ENCODE results near the gene CST8. TPM values are rescaled to one million over a fixed set of nuclear protein-coding genes. Genes with fewer than 3 reads are reported as not detected.
A peak's percentile ranks its signal among the peaks of the same experiment; 100 is the strongest.

Gene CST8
- total RNA-seq, 1 donor from 2014 or later = not detected

DNA sequence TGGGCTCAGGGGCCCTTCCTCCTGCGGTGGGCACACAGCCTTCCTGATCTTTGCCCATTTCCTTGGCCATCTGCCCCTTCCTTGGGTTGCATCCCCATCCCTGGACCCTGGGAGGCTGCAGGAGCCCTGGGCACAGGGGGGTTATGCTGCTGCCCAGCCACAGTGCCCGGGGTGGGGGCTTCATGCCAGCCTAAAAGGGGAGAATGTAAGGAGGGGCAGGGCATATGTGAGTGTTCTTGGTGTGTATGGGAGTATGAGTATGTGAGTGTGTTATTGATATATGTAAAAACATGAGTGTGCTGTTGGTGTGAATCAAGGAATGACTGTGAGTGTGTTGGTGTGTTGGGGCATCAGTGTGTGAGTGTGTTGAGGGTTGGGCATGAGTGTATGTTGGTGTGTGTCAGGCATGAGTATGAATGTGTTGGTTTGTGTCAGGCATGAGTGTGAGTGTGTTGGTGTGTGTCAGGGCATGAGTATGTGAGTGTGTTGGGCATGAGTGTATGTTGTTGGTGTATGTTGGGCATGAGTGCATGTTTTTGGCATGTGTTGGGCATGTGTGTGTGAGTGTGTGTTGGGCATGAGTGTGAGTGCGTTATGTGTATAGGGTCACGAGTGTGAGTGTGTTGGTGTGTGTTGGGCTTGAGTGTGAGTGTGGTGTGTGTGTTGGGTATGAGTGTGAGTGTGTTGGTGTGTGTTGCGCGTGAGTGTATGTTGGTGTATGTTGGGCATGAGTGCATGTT, 14.7 kb upstream of the CST8 start:
- DNase-seq (ENCODE audit: low read depth) = no peak

DNA sequence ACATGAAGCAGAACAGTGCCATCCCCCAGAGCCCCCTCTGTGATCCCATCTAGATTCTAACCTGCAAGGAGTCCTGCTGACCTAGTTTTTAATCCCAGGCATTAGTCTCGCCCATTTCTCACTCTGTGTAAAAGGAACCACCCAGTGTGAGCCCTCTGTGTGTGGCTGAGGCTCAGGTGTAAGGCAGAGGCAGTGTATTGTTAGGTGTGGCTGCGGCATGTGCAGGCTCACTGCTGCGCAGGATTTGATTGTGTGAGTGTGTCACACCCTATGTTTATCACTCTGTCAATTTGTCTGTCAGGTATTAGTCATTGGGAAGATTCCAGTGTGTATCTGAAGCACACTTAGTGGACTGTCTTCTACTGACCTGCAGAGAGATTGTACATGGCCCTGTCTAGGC, 13.7 kb upstream of the CST8 start:
- DNase-seq (ENCODE audit: low read depth) = no peak

DNA sequence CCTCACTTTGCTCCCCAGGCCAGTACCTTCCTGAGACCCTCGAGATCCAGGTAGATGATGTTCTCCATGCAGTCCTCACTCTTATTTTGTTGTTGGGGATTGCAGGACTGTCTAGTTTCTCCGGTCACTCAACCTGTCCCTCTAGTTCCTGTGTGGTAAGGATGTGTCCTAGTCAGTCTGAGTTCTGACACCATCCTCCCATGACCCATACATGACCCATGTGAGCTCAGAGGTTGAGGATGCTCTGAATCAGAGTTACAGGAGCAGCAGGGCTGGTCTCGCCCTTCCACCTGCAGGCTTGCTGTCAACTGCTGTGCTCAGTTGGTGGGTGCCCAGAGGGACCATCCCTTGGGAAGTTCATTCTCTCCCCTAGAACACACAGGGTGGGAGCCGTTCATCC, 11.9 kb upstream of the CST8 start:
- no peak for DNase-seq (ENCODE audit: low read depth)

DNA sequence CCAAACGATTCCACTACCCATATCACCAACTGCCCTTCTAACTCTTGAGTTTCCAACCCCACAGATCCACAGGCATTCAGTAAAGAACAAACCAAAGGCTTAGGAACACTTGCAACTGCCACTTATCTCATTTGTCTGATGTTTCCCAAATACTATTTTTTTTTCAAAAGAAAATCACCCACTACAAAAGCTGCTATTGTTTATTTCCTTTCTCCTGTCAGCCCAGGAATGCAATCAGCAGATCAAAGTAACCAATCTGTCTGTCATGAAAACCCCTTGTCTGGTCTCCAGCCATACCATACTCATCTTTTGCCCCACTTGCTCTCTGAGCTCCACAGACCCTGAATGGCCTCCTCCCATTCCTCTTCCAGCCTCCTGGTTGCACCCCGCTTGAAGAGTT, 8.8 kb upstream of the CST8 start:
- DNase-seq (ENCODE audit: low read depth) = no peak

DNA sequence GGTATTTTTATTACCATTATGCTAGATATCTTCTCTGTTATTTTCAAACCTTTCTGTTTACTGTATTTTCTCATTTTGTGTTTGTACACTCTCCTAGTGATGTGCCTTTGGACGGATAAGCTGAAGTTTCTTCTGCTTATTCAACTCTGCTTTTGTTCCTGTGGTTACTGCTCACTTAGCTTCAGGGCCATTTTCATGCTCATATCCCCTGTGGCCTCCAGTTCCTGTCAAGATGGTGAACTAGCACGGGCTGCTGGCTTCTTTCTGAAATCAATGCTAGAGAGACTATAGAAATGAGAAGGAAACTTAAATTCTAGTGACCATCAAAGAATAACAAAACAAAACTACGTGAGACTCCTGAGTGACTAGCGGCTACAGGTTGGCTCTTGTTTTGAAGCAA, 6.8 kb upstream of the CST8 start:
- DNase-seq (ENCODE audit: low read depth) = no peak

DNA sequence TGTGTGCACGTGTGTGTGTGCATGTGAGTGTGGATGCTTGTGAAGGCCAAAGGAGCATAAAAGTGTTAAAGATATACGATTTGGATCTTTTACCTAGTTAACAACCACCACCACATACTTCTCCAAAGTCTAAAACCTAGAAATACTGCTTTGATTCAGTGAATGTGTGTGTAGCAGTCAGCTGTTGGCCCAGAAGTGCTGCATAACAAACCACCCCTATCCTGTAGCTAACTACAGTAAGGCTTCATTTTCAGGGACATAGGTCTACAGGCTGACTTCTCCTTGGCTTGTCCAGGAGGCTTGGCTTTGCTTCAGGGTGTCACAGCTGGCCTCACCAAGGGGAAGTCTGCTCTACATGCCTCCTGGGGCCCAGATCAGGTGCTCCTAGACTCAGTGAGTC, 2.4 kb upstream of the CST8 start:
- no peak for DNase-seq (ENCODE audit: low read depth)

DNA sequence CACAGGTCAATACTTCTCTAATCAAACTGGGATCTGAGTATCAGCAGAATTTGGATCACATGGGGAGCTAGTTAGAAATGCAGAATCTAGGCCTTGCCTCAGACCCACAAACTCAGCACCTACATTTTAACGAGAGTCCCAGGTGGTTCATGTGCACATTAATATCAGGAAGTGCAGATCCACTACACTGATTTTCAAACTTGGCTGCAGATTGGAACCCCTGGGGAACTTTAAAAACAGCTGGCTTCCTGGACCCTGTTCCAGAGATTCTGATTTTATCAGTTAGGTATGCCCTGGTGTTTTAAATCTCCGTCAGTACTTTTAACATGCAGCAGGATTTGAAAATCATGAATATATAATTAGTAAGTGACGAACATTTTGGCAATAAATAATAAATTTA, 1.9 kb upstream of the CST8 start:
- DNase-seq (ENCODE audit: low read depth) = no peak

DNA sequence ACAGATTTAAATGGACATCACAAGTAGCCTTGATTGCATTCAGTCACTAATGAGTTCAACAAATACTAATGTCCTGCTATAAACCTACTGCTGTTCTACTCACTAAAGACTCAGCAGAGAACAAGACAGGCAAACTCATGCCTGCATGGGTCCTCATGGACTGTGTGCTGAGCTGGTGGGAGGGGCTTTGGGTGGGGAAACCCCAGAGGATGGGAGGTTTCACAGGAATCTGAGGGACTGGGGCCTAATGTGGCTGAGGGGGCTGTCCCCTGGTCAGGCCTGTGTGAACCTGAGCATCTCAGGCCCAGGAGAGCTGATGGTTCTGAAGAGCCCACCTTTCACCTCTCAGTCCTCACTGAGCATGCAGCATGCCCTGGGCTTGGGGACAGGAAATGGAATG, 1.4 kb downstream of the CST8 start:
- DNase-seq (ENCODE audit: low read depth) = no peak

DNA sequence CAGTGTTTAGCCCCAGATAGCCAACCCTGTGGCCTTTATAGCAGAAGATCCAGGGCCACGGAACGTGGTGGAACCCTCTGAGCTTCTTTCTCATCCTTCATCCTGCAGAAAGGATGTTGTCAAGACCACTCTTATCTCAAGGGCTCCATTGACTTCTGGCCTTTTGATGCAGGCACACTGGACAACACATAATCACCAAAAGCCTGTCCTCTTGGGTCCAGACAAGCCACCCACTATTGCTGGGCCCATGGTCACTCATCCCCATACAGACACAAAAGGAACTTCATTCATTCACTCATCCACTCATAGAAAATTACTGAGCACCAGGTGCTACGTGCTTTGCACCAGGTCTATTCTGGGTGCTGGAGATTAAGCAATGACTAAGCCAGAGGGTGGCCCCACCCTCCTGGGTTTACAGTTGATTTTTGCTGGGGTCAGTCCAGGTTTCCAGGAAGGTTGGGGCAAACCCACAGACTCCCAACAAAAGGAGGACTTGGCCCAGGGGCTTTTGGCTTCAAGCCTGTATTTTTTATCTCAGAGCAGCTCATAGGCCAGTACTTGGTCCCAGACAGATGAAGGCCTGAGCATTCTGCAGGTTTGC, 2.4 kb downstream of the CST8 start:
- peak; percentile 53 for DNase-seq (ENCODE audit: low read depth)

DNA sequence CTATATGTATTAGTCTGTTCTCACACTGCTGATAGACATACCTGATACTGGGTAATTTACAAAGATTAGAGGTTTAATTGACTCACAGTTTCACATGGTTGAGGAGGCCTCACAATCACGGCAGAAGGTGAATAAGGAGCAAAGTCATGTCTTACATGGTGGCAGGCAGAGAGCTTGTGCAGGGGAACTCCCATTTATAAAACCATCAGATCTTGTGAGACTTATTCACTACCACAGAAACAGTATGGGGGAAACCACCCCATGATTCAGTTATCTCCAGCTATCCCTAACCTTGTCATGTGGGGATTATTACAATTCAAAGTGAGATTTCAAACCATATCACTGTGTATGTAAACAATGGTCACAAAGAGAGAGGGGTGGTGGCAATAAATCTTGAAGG, 6.6 kb downstream of the CST8 start:
- DNase-seq (ENCODE audit: low read depth) = no peak

DNA sequence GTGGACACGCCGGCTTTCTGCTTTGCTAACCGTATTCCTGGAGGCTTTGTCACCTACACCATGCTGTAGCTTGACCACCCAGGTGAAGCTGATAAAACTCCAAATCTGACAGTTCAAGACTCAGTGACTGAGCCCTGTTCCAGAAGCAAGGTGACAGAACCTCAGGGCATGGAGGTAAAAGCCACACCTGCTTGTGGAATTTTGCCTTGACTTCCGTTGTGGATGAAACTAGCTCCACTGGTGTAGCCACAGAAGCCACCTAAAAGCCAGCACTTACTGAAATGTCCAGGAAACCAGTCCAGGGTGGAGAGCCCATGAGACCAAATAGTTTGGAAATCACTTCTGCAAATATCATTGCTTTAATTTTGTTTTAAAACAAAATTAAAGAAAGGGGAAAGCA, 11.0 kb downstream of the CST8 start:
- no peak for DNase-seq (ENCODE audit: low read depth)

DNA sequence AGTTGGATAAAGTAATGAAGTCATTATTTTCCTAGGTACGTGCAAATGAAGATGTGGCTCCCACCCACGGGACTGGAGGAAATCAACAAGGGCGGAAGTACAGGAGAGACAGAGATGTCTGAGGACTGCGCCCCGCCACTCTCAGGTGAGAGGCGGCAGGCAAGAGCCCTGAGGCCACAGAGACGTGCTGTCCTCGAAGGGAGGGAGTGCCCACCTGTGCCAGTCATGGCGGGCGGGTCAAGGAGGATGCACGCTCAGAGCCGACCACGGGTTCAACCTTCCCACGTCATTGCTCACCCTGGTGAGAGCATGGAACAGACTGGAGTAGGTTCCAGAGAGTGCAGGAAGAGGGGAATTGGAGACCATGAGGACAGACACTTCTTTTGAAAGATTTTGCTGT, 12.7 kb downstream of the CST8 start:
- DNase-seq (ENCODE audit: low read depth) = no peak

DNA sequence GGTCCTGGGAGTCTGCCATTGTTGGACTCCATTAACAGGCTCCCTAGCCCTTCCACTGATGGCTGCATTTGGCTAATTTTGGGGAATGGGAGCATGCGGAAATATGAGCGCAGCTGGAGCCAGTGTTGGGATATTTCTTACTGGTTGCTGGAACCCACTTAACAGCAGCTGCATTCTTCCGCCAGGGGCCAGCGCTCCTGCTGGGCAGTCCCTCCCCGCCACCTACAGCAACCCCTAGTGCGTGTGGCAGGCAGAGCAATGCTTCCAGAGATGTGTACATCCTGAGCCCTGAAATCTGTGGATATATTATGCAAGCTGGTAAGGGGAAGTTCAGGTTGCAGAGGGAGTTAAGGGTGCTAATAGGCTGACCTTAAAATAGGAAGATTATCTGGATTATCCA, 16.4 kb downstream of the CST8 start:
- DNase-seq (ENCODE audit: low read depth) = no peak

DNA sequence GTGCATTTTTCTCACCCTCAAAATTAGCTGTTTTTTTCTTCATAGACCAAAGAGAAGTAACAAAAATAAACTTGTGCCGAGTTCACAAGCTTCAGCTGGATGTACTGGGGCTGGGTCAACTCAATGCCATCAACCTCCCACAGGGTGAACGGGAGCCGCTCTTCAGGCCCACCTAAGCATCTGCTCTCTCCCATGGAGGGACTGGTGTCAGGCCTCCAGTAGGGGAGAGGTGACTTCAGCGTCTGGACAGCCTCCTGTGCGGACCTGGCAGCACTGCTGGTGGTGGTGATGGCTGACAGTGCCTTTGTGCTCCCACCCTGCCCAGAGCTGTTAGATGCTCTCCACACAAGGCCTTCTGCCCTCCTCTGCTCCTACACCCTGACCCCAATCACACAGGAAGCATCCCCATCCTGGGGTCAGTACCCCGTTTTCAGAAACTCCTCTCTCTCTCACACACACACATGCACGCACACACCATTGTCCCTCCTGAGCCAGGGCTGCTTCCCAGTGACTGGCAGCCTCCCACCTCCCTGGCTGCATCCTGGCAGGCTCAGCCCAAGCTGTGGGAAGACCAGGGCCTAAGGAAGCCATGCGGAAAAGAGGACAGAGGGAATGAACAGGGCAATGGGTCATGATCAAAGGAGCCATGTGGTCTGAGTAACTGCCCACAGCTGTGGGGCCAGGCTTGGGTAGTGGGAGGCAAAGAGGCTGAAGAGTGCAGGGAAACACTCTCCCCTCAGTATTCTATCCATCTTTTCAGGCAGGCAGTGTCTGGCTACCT, 17.7 kb downstream of the CST8 start:
- DNase-seq (ENCODE audit: low read depth) = peak; percentile 71

DNA sequence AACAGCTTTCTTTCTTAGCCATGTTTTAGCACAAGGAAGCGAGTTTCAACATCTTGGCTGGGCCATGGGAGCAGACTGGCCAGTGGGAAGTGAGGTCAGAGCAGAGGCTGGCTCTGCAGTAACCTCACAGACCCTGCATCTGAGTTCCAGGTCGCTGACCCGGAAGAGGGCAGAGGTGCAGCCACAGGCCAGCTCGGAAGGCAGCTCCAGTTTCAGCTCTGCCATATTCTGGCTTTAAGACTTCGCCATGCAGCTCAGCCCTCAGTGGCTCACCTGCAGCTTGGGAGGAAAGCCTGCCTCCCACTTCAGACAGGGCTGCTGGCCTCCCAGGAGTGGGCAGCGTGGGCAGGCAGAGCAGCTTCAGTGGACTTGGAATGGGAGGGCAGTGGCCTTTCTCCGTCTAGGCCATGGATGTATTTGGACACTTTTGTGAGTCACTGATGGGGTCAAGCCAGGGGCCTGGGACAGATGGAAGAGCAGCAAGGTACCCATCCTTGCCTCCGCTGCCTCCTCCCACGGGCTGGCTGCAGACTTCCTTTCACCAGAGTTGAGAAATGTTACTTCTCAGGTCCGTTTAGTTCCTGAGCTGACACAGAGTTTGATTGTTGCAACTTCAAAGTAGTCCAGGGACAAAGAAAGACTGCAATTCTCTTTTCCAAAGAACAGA, 18.5 kb downstream of the CST8 start:
- DNase-seq (ENCODE audit: low read depth) = peak; percentile 72

DNA sequence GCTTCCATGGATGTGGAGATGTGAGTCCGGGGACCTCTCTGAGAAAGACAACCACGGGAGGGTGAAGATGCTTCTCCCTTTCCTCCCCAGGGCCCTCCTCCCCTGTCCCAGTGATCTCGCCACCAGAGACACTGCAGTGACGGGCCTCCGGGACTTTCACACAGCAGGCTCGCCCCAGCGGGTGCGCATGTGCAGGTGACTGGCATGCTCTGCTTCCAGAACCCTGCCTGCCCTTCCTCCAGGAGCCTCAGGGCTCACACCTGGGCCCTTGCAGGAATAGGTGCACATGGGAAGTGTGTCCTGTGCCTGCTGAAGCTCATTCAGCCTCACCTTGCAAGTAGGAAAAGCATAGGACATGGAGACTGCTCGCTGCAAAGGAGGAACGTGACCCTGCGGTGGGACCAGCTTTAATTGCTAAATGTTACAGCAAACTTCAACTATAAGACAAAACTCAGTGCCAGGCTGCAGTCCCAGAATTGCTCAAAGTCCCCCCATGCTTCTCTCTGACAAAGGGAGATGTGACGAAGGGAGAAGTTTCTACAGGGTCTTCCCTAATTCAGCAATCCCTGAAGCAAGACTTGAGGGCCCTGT, 19.2 kb downstream of the CST8 start:
- no peak for DNase-seq (ENCODE audit: low read depth)

DNA sequence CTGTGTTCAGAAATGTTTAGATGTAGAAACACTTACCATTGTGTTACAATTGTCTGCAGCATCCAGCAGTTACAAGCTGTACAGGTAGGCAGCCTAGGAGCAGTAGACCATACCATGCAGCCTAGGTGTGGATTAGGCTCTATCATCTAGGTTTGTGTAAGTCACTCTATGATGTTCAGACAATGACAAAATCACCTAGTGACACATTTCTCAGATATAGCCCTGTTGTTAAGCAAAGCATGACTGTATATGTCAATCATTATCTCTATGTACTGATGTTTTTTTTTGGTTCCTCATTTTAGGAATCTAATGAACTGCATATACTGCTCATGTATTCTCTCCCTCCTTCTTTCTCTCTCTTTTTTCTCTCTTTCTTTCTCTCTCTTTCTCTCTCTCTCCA, 22.2 kb downstream of the CST8 start:
- no peak for DNase-seq (ENCODE audit: low read depth)

DNA sequence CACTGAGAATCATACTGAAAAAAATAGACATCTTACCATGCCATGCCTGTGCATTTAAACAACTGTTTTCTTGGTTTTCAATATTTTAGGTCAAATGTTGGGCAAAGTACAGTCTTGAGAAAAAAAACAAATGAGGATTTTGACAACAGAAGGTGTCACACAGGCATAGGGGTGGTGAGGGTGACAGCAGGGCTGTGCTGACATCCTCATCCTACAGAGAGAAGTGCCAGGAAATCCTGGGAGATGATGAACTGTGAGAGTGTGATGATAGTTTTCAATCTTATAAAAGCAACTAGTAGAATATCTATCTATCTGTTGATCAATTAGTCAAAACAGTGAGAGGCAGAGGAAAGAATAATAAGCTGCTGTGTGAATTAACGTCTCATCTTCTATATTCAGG, 23.9 kb downstream of the CST8 start:
- no peak for DNase-seq (ENCODE audit: low read depth)

DNA sequence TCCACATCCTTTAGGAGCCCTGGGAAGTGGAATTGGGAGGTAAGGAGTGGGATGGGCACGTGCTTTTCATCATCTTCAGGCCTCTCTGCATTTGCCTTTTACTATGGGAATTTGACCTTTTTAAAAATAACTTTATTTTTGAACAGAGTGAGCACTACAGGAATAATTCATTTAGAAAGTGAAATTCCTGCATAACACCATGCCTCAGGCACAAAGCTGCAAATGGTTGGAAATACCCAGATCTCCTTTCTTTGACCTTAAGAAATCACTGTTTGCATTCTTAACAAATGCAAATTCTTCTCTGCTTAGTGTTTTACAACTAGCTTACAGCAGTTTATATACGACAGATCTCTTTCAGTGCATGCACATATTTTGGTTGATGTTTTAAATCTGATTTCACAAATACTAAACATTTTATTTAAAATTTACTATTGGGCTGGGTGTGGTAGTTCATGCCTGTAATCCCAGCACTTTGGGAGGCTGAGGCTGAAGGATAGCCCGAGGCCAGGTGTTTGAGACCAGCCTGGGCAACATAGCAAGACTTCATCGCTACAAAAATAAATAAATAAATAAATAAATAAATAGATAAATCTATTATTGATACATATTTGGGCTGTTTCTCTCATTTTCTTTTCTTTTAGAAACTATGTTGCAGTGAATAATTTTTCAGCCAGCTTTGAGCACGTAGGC, 24.5 kb downstream of the CST8 start:
- DNase-seq (ENCODE audit: low read depth) = peak; percentile 92

DNA sequence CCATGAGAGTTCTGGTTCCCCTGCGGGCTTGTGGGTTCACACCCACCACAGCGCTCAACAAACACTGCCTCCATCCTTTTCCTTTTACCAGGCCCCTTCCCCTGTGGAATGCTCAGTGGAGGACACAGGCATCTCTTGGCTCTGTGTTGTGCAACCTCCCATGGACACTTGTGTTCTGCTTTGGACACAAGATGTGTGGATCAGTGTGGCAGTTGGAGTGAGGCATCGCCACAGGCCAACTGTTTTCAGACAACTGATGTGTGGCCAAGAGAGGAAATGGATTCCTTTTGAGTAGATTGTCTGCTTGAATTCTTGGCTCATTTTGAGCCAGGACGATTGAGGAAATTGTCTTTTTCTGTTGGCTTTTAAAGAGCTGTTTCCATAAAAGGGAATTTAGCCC, 26.8 kb downstream of the CST8 start:
- DNase-seq (ENCODE audit: low read depth) = no peak

DNA sequence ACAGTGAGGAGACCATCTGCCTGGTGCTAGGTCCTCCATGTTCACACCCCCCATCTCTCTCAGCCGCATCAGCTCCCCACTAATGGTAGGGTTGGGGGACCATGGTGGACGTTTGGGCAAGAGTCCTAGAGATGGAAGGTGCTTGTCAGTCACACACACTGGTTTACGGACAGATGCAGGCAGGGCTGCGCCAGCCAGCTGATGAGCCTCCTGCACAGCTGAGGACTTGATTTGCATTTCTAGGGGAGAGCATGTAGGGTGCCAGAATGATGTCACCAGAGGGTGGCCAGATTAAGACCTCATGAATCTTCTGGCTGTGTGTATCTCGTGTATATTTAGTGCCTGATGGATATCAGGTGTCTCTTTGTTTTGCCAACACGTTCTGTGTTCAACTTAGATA, 28.6 kb downstream of the CST8 start:
- no peak for DNase-seq (ENCODE audit: low read depth)

DNA sequence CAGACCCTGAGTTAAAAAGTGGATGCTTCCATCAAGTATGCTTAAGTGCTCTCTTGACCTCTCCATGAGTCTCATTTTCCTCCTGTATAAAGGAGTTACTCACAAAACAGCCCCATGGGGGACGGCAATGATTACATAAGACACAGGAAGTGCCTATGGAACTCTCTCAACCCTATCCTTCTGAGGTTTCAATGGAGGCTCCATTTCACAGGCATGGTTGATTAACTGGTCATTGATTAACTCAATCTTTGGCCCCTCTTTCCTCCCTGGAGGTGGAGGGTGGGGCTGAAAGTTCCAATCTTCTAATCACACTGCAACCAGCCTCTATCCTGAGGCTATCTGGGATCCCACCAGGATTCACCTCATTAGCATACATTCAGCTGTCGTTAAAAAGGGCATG, 29.3 kb downstream of the CST8 start:
- peak; percentile 78 for DNase-seq (ENCODE audit: low read depth)

All from renal cortical epithelial cell (primary cell).